Naive thymus-derived CD4-positive, alpha-beta T cell (primary cell): Measurements from ENCODE around the gene BANK1. TPM values are rescaled to one million over a fixed set of nuclear protein-coding genes. Genes with fewer than 3 reads are reported as not detected.

Experiments used
- ATAC-seq: fragments of 150-1000 bp; cut with Tn5 transposase; 2 replicates; pipeline ENCODE4 v1.10.0; 2021; ENCODE audit warnings: mild to moderate bottlenecking, moderate library complexity
- CTCF ChIA-PET: fragments of 350-600 bp; sonication (Branson Sonifier 250); formaldehyde crosslinking; loops from one replicate; lab custom pipeline; 2021; ENCODE audit warnings: antibody characterized with exemption; lab: Charles Lee
- POLR2A ChIA-PET: fragments of 350-600 bp; sonication (Branson Sonifier 250); formaldehyde crosslinking; loops from one replicate; lab custom pipeline; 2021; ENCODE audit warnings: antibody characterized with exemption, inconsistent platforms; lab: Charles Lee
- DNase-seq, 9 donors: peaks; one replicate each; pipeline versions ENCODE4 v3.0.0 to v3.0.0-alpha.2; 2020 to 2022; ENCODE audit warnings: mixed read lengths in 1 of 9
- H3K27ac ChIP-seq: one replicate; pipeline ENCODE4 v1.7.0; 2013; ENCODE audit warnings: mild to moderate bottlenecking, low read depth, low read length, moderate library complexity
- H3K27me3 ChIP-seq, 2 donors: one replicate each; pipeline ENCODE4 v1.7.0; 2013; ENCODE audit warnings: low read length in 2 of 2, mild to moderate bottlenecking in 2 of 2, moderate library complexity in 2 of 2; ENCODE audit not compliant: control insufficient read depth in 2 of 2, insufficient read depth in 2 of 2
- H3K36me3 ChIP-seq, 3 experiments: 1 replicate in 2 of 3; 2 replicates in 1 of 3; pipeline ENCODE4 v1.7.0; 2013; ENCODE audit warnings: low read length in 3 of 3, mild to moderate bottlenecking in 3 of 3, moderate library complexity in 1 of 3; ENCODE audit not compliant: insufficient read depth in 3 of 3, control insufficient read depth in 2 of 3
- H3K4me1 ChIP-seq, 2 donors: one replicate each; pipeline ENCODE4 v1.7.0; 2013; ENCODE audit warnings: low read length in 2 of 2, mild to moderate bottlenecking in 2 of 2, moderate library complexity in 1 of 2; ENCODE audit not compliant: control insufficient read depth in 2 of 2, insufficient read depth in 2 of 2
- H3K4me3 ChIP-seq: 2 replicates; pipeline ENCODE4 v1.7.0; 2013; ENCODE audit warnings: mild to moderate bottlenecking, low read length
- H3K9me3 ChIP-seq, 3 experiments: 1 replicate in 2 of 3; 2 replicates in 1 of 3; pipeline ENCODE4 v1.7.0; 2013; ENCODE audit warnings: low read length in 3 of 3; ENCODE audit not compliant: control insufficient read depth in 2 of 3
- H3K27ac Mint-ChIP-seq, 9 donors: one replicate each; pipeline ENCODE4 v1.8.0; 2020 to 2022; ENCODE audit warnings: mixed read lengths in 9 of 9, mild to moderate bottlenecking in 8 of 9, moderate library complexity in 5 of 9, inconsistent platforms in 2 of 9
- H3K27me3 Mint-ChIP-seq, 5 donors: one replicate each; pipeline ENCODE4 v1.8.0; 2021 to 2022; ENCODE audit warnings: mixed read lengths in 5 of 5, mild to moderate bottlenecking in 1 of 5
- H3K36me3 Mint-ChIP-seq, 5 donors: one replicate each; pipeline ENCODE4 v1.8.0; 2020 to 2022; ENCODE audit warnings: mixed read lengths in 5 of 5, mild to moderate bottlenecking in 3 of 5, inconsistent platforms in 1 of 5
- H3K4me1 Mint-ChIP-seq, 7 donors: one replicate each; pipeline ENCODE4 v1.8.0; 2020 to 2022; ENCODE audit warnings: mixed read lengths in 7 of 7, mild to moderate bottlenecking in 3 of 7, inconsistent platforms in 1 of 7
- H3K4me3 Mint-ChIP-seq, 10 donors: one replicate each; pipeline ENCODE4 v1.8.0; 2020 to 2022; ENCODE audit warnings: mild to moderate bottlenecking in 10 of 10, mixed read lengths in 10 of 10, moderate library complexity in 6 of 10, inconsistent platforms in 2 of 10
- H3K9me3 Mint-ChIP-seq, 11 donors: one replicate each; pipeline ENCODE4 v1.8.0; 2020 to 2022; ENCODE audit warnings: mixed read lengths in 11 of 11, mild to moderate bottlenecking in 4 of 11, inconsistent platforms in 1 of 11, moderate library complexity in 1 of 11
- intact Hi-C, 2 donors: fragments of 100-400 bp; cut with micrococcal nuclease; formaldehyde crosslinking; loops; one replicate each; pipeline ENCODE4 v1.15.1; 2023
- polyA plus RNA-seq, 2 donors: library from polyadenylated mRNA; unstranded; fragments of 300-500 nt; fragmentation: Illumina TruSeq; gene quantifications; one replicate each; pipeline ENCODE4 v1.2.3, GENCODE V29; 2021
- total RNA-seq, 6 experiments: library from RNA in 5 of 6; stranded (reverse) in 5 of 6; gene quantifications; 1 replicate in 5 of 6; 2 replicates in 1 of 6; pipeline ENCODE4 v1.2.3 and lab custom pipeline; 2021 to 2026

Gene BANK1
- total and polyA plus RNA-seq, 7 experiments from 2014 or later, result 0.22 to 8.3 (median 0.54) TPM

DNA sequence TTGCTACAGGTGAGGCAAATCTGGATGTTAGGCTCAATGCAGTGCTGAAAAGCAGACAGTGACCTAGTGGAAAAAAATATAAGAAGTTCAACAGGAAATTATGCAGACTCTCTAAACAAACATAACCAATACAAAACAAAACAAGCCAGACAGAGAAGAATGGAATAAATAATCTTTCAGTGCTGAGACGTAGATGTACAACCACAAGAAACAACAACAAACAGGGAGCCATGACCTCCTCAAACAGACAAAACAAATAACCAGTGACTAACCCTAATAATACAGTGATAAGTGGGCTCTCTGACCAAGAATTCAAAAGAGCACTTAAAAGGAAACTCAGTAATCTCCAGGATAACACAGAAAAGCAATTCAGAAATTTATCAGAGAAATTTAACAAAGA is 315.5 kb downstream of the BANK1 start:
- Mint-ChIP-seq H3K36me3 (peaks cover 0 to 18% (median 7%) of the 10 kb centered on the region in 5 donors), H3K27me3 (peaks cover 0 to 6% (median 0%) of the 10 kb centered on the region in 5 donors), H3K4me1 (no peaks in the 10 kb centered on the region), H3K27ac (no peak overlapping the region), H3K4me3 (no peak overlapping the region), H3K9me3 (peaks cover 13 to 53% (median 30%) of the 10 kb centered on the region in 11 donors)
- no peaks in the 10 kb centered on the region for H3K36me3 ChIP-seq
- no peak overlapping the region for H3K27ac ChIP-seq
- no peak overlapping the region for H3K4me3 ChIP-seq
- CTCF ChIA-PET, result no interaction called here
- no peaks in the 10 kb centered on the region for H3K9me3 ChIP-seq
- intact Hi-C loops, result no loop called here
- no peak for DNase-seq
- ATAC-seq, result no peak
- no peaks in the 10 kb centered on the region for H3K4me1 ChIP-seq
- H3K27me3 ChIP-seq, result no peaks in the 10 kb centered on the region
- POLR2A ChIA-PET, result no interaction called here

DNA sequence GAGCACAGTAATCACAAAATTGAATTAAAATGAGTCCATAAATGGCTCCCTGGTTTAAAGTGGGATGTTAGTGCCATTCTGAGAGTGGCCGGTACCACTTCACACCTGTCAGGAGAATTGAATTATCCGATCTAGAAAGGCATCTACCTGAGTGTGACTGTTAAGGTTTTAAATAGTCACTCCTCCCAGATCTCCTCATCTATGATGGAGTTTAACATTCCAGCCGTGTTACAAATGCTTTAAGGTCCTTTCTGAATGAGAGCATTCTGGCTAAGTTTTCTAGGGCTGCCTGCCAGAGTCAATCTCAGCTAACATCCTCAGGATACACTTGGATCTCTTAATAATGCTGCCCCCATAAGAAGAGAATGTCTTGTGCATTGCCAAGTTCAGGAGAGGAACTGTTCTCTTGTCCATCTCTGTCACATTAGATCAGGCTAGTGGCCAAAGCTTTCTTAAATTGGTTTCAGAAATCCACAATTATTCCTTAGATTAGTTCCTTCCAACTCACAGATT is 323.6 kb downstream of the BANK1 start:
- DNase-seq, result no peak
- Mint-ChIP-seq H3K4me3 (no peak overlapping the region), H3K27ac (no peak overlapping the region), H3K9me3 (peaks cover 0 to 10% (median 4%) of the 10 kb centered on the region in 11 donors), H3K36me3 (no peaks in the 10 kb centered on the region), H3K4me1 (no peaks in the 10 kb centered on the region), H3K27me3 (peaks cover 0 to 2% (median 0%) of the 10 kb centered on the region in 5 donors)
- ATAC-seq, result no peak
- intact Hi-C loops, result no loop called here
- H3K9me3 ChIP-seq, result no peaks in the 10 kb centered on the region
- ChIA-PET CTCF (no interaction called here), POLR2A (no interaction called here)
- H3K4me1 ChIP-seq, result no peaks in the 10 kb centered on the region
- no peaks in the 10 kb centered on the region for H3K27me3 ChIP-seq
- no peaks in the 10 kb centered on the region for H3K36me3 ChIP-seq
- H3K27ac ChIP-seq, result no peak overlapping the region
- no peak overlapping the region for H3K4me3 ChIP-seq

DNA sequence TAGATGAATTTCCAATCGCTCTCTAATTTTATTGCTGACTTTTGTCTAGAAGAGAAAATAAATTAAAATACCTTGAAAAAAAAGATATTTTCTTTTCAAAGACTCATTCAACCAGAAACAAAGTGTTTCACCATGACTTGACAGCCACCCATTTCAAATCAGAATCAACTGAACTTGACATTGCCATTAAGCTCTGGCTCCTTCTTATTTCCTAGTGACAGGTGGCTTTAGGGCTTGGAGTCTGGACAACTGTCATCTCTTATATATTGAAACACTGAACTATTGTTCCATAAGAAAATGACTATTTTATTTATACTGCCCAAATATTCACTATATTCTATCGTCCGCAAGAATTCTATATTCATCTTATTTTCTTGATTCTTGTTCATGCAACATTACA is 325.6 kb downstream of the BANK1 start:
- no peak overlapping the region for H3K4me3 Mint-ChIP-seq
- intact Hi-C loops, result no loop called here
- ChIA-PET POLR2A (no interaction called here), CTCF (no interaction called here)
- no peaks in the 10 kb centered on the region for H3K36me3 ChIP-seq
- H3K27ac Mint-ChIP-seq, result no peak overlapping the region
- no peak overlapping the region for H3K27ac ChIP-seq
- peaks cover 0 to 3% (median 0%) of the 10 kb centered on the region in 5 donors for H3K27me3 Mint-ChIP-seq
- H3K4me1 ChIP-seq, result no peaks in the 10 kb centered on the region
- no peaks in the 10 kb centered on the region for H3K9me3 ChIP-seq
- peaks cover 2 to 11% (median 5%) of the 10 kb centered on the region in 11 donors for H3K9me3 Mint-ChIP-seq
- no peak overlapping the region for H3K4me3 ChIP-seq
- H3K36me3 Mint-ChIP-seq, result peaks cover 0 to 5% (median 0%) of the 10 kb centered on the region in 5 donors
- H3K4me1 Mint-ChIP-seq, result no peaks in the 10 kb centered on the region
- DNase-seq (no peak), ATAC-seq (no peak)
- no peaks in the 10 kb centered on the region for H3K27me3 ChIP-seq

- Mint-ChIP-seq H3K9me3 (peaks cover 5 to 31% (median 17%) of the 10 kb centered on the region in 11 donors), H3K27me3 (peaks cover 0 to 8% (median 4%) of the 10 kb centered on the region in 5 donors), H3K27ac (no peak overlapping the region), H3K4me3 (no peak overlapping the region), H3K36me3 (peaks cover 0 to 13% (median 4%) of the 10 kb centered on the region in 5 donors), H3K4me1 (no peaks in the 10 kb centered on the region)
- ChIA-PET POLR2A (no interaction called here), CTCF (no interaction called here)
- no peaks in the 10 kb centered on the region for H3K27me3 ChIP-seq
- no peak for DNase-seq
- no peaks in the 10 kb centered on the region for H3K4me1 ChIP-seq
- no peaks in the 10 kb centered on the region for H3K36me3 ChIP-seq
- H3K9me3 ChIP-seq, result peaks cover 0 to 2% (median 0%) of the 10 kb centered on the region in 3 experiments
- intact Hi-C loops, result no loop called here
- no peak for ATAC-seq
- no peak overlapping the region for H3K27ac ChIP-seq
- H3K4me3 ChIP-seq, result no peak overlapping the region
These were observed 330.3 kb downstream of the BANK1 start for GRCh38 chr4:102120846-102121245.
